Cerebellar cortex (tissue), 1 donor: ENCODE measurements around the gene ETV5.
A peak's percentile ranks its signal among the peaks of the same experiment; 100 is the strongest.

ENCODE experiments used
- DNase-seq: peaks from one replicate; pipeline ENCODE4 v3.0.0-alpha.2; 2015; ENCODE audit warnings: low spot score

The ETV5 gene

GRCh38 chr3:186108941-186109865 lies at the start of gene ETV5:
TSS of gene ETV5 (minus strand) at chr3:186109089. CDS start at chr3:186105868, 3,221 bp downstream.
- DNase-seq: peak; percentile 100

- peak; percentile 34 for DNase-seq
Observed at GRCh38 chr3:186154641-186155040, 45.8 kb upstream of the ETV5 start.

- no peak for DNase-seq
Observed at GRCh38 chr3:186152889-186153292, 44.0 kb upstream of the ETV5 start.

- DNase-seq: no peak
Observed at GRCh38 chr3:186152361-186152798, 43.5 kb upstream of the ETV5 start.

- DNase-seq: no peak
Observed at GRCh38 chr3:186151077-186151971, 42.4 kb upstream of the ETV5 start.

- DNase-seq: no peak
Observed at GRCh38 chr3:186150041-186150830, 41.3 kb upstream of the ETV5 start.

GRCh38 chr3:186149319-186149960 lies 40.6 kb upstream of the ETV5 start:
- no peak for DNase-seq

GRCh38 chr3:186144257-186144656 lies 35.4 kb upstream of the ETV5 start:
- no peak for DNase-seq

GRCh38 chr3:186143250-186143649 lies 34.4 kb upstream of the ETV5 start:
- DNase-seq: peak; percentile 85

- peak; percentile 10 for DNase-seq
Observed at GRCh38 chr3:186142393-186142932, 33.6 kb upstream of the ETV5 start.

GRCh38 chr3:186141790-186142189 lies 32.9 kb upstream of the ETV5 start:
- DNase-seq: no peak

GRCh38 chr3:186138272-186138981 lies 29.5 kb upstream of the ETV5 start:
- DNase-seq: peak; percentile 45

GRCh38 chr3:186137051-186137685 lies 28.3 kb upstream of the ETV5 start:
- DNase-seq: no peak

- no peak for DNase-seq
Observed at GRCh38 chr3:186133980-186134379, 25.1 kb upstream of the ETV5 start.

- DNase-seq: no peak
Observed at GRCh38 chr3:186132487-186132886, 23.6 kb upstream of the ETV5 start.

GRCh38 chr3:186129206-186129605 lies 20.3 kb upstream of the ETV5 start:
- DNase-seq: no peak

GRCh38 chr3:186128158-186128557 lies 19.3 kb upstream of the ETV5 start:
- DNase-seq: no peak

- DNase-seq: no peak
Observed at GRCh38 chr3:186127463-186127862, 18.6 kb upstream of the ETV5 start.

- DNase-seq: no peak
Observed at GRCh38 chr3:186125118-186125517, 16.2 kb upstream of the ETV5 start.

GRCh38 chr3:186124592-186124991 lies 15.7 kb upstream of the ETV5 start:
- DNase-seq: no peak
